ENCODE data around the gene ADAM23.

- TF ChIP-seq MAX (IDR thresholded peaks at IDR 0.05), result no peak
- TF ChIP-seq YY1 (IDR thresholded peaks at IDR 0.05; ENCODE audit: low read depth), result no peak
- TF ChIP-seq CEBPB (IDR thresholded peaks at IDR 0.05), result no peak
Measured at GRCh38 chr2:206642075-206643025, 199.0 kb downstream of the ADAM23 start, which contains the start of gene FAM237A.

Data from Ishikawa (cell line).